PC-9 (cell line): ENCODE data around the gene INSYN2B.

Source experiments
- EZH2 ChIP-seq: fragments of 200-600 bp; sonication (generic); IDR thresholded peaks from 2 replicates; pipeline ENCODE4 v1.8.0; 2017; ENCODE audit warnings: antibody characterized with exemption, low read depth
- TF ChIP-seq, protein P1 (sequence below): fragments of 200-600 bp; sonication (generic); conservative IDR thresholded peaks from 2 replicates; pipeline ENCODE4 v1.6.1; 2017; ENCODE audit warnings: mixed run types, antibody characterized with exemption, mild to moderate bottlenecking, moderate library complexity

DNA sequence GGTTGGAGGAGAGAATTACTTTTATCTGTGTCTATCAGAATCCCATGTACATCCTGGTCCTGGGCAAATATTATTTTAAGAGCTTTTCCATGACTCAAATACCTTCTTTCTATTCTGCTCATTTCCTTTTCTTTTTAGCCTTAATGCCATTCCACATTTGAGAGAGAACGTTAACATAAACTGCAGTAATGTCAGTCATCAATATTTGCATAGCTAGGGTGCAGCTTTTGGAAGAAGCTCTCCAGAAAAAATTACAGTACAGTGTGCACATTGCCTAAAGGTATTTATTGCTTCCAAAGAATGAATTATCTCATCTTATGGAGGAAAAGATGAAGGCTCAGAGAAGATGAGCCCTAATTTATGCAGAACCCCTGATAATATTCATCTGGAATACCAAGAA lies 58.3 kb downstream of the INSYN2B start:
- TF ChIP-seq, protein P1, sequence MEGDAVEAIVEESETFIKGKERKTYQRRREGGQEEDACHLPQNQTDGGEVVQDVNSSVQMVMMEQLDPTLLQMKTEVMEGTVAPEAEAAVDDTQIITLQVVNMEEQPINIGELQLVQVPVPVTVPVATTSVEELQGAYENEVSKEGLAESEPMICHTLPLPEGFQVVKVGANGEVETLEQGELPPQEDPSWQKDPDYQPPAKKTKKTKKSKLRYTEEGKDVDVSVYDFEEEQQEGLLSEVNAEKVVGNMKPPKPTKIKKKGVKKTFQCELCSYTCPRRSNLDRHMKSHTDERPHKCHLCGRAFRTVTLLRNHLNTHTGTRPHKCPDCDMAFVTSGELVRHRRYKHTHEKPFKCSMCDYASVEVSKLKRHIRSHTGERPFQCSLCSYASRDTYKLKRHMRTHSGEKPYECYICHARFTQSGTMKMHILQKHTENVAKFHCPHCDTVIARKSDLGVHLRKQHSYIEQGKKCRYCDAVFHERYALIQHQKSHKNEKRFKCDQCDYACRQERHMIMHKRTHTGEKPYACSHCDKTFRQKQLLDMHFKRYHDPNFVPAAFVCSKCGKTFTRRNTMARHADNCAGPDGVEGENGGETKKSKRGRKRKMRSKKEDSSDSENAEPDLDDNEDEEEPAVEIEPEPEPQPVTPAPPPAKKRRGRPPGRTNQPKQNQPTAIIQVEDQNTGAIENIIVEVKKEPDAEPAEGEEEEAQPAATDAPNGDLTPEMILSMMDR, result no peak
- no peak for TF ChIP-seq EZH2
